NCI-H2029 (cell line): Measurements from ENCODE around the gene NRG3.

Experiments used
- DNase-seq: peaks from one replicate; lab custom pipeline; 2025; lab: John Stamatoyannopoulos, UW

The NRG3 gene

GRCh38 chr10:82477776-82478175, 602.8 kb downstream of the NRG3 start:
- no peak for DNase-seq

- DNase-seq: no peak
Measured at GRCh38 chr10:82492647-82493046, 617.7 kb downstream of the NRG3 start.

GRCh38 chr10:82496114-82496513, 621.1 kb downstream of the NRG3 start:
- DNase-seq: no peak

- no peak for DNase-seq
Measured at GRCh38 chr10:82497439-82497838, 622.4 kb downstream of the NRG3 start.

GRCh38 chr10:82498976-82499375, 624.0 kb downstream of the NRG3 start:
- no peak for DNase-seq

GRCh38 chr10:82505009-82505408, 630.0 kb downstream of the NRG3 start:
- no peak for DNase-seq

GRCh38 chr10:82506680-82507376, 631.8 kb downstream of the NRG3 start:
- DNase-seq: no peak

- no peak for DNase-seq
Measured at GRCh38 chr10:82515256-82515655, 640.3 kb downstream of the NRG3 start.

GRCh38 chr10:82529062-82529461, 654.1 kb downstream of the NRG3 start:
- no peak for DNase-seq

- DNase-seq: no peak
Measured at GRCh38 chr10:82535457-82535856, 660.5 kb downstream of the NRG3 start.

- DNase-seq: no peak
Measured at GRCh38 chr10:82536668-82537067, 661.7 kb downstream of the NRG3 start.

- DNase-seq: no peak
Measured at GRCh38 chr10:82538272-82538671, 663.3 kb downstream of the NRG3 start.

GRCh38 chr10:82543631-82544030, 668.6 kb downstream of the NRG3 start:
- no peak for DNase-seq

- no peak for DNase-seq
Measured at GRCh38 chr10:82544377-82544776, 669.4 kb downstream of the NRG3 start.

- no peak for DNase-seq
Measured at GRCh38 chr10:82551506-82551905, 676.5 kb downstream of the NRG3 start.

GRCh38 chr10:82552267-82552666, 677.3 kb downstream of the NRG3 start:
- no peak for DNase-seq

- DNase-seq: no peak
Measured at GRCh38 chr10:82554381-82554780, 679.4 kb downstream of the NRG3 start.

GRCh38 chr10:82558014-82558607, 683.1 kb downstream of the NRG3 start:
- no peak for DNase-seq

GRCh38 chr10:82564353-82565196, 689.6 kb downstream of the NRG3 start:
- DNase-seq: no peak

GRCh38 chr10:82565197-82565575, 690.2 kb downstream of the NRG3 start:
- DNase-seq: no peak

- no peak for DNase-seq
Measured at GRCh38 chr10:82572744-82573143, 697.8 kb downstream of the NRG3 start.

GRCh38 chr10:82574081-82574480, 699.1 kb downstream of the NRG3 start:
- no peak for DNase-seq

- no peak for DNase-seq
Measured at GRCh38 chr10:82575318-82575717, 700.3 kb downstream of the NRG3 start.
